ENCODE measurements around the gene CELF4. TPM values are rescaled to one million over a fixed set of nuclear protein-coding genes. Genes with fewer than 3 reads are reported as not detected.

Gene CELF4
- total and polyA plus RNA-seq, 10 of the 15 experiments (the other 5 are each of a cell fraction or from before 2014, with no cell fraction given), result 0.03 to 0.32 TPM; not detected in 8

DNA sequence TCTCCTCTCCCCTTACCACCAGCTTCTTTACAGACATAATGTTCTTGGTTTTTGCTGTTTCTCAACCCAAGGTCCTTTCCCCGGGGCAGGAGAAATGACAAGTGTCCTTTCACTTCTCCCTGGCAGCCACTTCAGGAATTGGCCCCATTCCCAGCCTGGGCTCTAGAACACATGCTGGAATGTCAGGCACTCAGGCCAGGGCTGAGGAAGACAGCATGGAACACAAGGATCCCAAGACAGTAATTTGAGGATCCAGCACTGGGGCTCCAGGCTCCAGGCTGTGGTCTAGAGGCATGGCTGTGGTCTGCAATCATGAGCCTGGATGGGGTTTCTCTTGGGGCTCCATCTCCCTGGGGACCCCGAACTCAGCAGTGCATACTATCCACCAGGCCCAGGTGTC lies 201.4 kb downstream of the CELF4 start:
- BruUV-seq (replicated peaks), result no TSS peak
- ATAC-seq, result no peak
- TF ChIP-seq SUPT20H (IDR thresholded peaks at IDR 0.05; ENCODE audit: borderline replicate concordance, control insufficient read depth, low read depth, low read length) (no peak), YY1 (IDR thresholded peaks at IDR 0.05; ENCODE audit: low read depth, low read length) (no peak), EP300 (IDR thresholded peaks at IDR 0.05; ENCODE audit: borderline replicate concordance in 1 of 2, control insufficient read depth in 1 of 2, low read depth in 2 of 2, low read length in 2 of 2) (no peak), TCF3 (IDR thresholded peaks at IDR 0.05; ENCODE audit: borderline replicate concordance, insufficient read depth, low read depth, low read length) (no peak), BRCA1 (IDR thresholded peaks at IDR 0.05; ENCODE audit: low read depth, low read length) (no peak), JUNB (IDR thresholded peaks at IDR 0.05) (no peak), RAD51 (IDR thresholded peaks at IDR 0.05) (no peak), RUNX3 (IDR thresholded peaks at IDR 0.05; ENCODE audit: low read length) (no peak), ZBTB40 (IDR thresholded peaks at IDR 0.05; ENCODE audit: borderline replicate concordance) (no peak), EGR1 (IDR thresholded peaks at IDR 0.05; ENCODE audit: borderline replicate concordance in 1 of 2, low read depth in 2 of 2, low read length in 2 of 2) (no peak), RELA (IDR thresholded peaks at IDR 0.05; ENCODE audit: borderline replicate concordance, partially characterized antibody) (no peak), LARP7 (IDR thresholded peaks at IDR 0.05) (no peak), EED (IDR thresholded peaks at IDR 0.05; ENCODE audit: low read depth) (no peak), NFYA (IDR thresholded peaks at IDR 0.05; ENCODE audit: borderline replicate concordance, low read depth, low read length) (no peak)
- TF ChIP-seq, protein P1, sequence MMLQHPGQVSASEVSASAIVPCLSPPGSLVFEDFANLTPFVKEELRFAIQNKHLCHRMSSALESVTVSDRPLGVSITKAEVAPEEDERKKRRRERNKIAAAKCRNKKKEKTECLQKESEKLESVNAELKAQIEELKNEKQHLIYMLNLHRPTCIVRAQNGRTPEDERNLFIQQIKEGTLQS (IDR thresholded peaks at IDR 0.05; ENCODE audit: borderline replicate concordance, extremely low read depth, low read depth, low read length), result no peak
- TF ChIP-seq, protein P2, sequence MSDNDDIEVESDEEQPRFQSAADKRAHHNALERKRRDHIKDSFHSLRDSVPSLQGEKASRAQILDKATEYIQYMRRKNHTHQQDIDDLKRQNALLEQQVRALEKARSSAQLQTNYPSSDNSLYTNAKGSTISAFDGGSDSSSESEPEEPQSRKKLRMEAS (IDR thresholded peaks at IDR 0.05; ENCODE audit: low read depth, low read length), result no peak
- TF ChIP-seq, protein P3, sequence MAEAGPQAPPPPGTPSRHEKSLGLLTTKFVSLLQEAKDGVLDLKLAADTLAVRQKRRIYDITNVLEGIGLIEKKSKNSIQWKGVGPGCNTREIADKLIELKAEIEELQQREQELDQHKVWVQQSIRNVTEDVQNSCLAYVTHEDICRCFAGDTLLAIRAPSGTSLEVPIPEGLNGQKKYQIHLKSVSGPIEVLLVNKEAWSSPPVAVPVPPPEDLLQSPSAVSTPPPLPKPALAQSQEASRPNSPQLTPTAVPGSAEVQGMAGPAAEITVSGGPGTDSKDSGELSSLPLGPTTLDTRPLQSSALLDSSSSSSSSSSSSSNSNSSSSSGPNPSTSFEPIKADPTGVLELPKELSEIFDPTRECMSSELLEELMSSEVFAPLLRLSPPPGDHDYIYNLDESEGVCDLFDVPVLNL (IDR thresholded peaks at IDR 0.05; ENCODE audit: low read depth, low read length), result no peak

More for the DNA sequence above, 201.4 kb downstream of the CELF4 start:
- H3K36me3 ChIP-seq (ENCODE audit: control insufficient read depth in 2 of 2, insufficient read depth in 2 of 2, low read length in 1 of 2), result no peaks in the 10 kb centered on the region
- H3K79me2 ChIP-seq (ENCODE audit: control insufficient read depth, insufficient read depth, low read length), result no peaks in the 10 kb centered on the region
- DNase-seq (ENCODE audit: low read depth, low spot score) (no peak), FAIRE-seq (no peak)
- no peak overlapping the region for H3K4me3 ChIP-seq
- intact Hi-C loops (cut with micrococcal nuclease; ENCODE audit: unreplicated experiment) (loop anchor here (10.0 kb wide), 1 partner anchor 61 kb away; no protein-coding TSS in a partner anchor), in situ Hi-C loops (cut with MboI) (no loop called here)
- no peak overlapping the region for H3K9ac ChIP-seq (ENCODE audit: control insufficient read depth, insufficient read depth, low read length)
- no peaks in the 10 kb centered on the region for H3K4me1 ChIP-seq (ENCODE audit: control insufficient read depth, insufficient read depth, low read length)
- peaks cover 3 to 9% of the 10 kb centered on the region in 2 experiments; a peak in 3 of 4 replicates for H3K27me3 ChIP-seq (replicated peaks in 1 of 2; ENCODE audit: control insufficient read depth in 2 of 2, insufficient read depth in 2 of 2, low read length in 1 of 2)
- ChIA-PET CTCF (no interaction called here), RAD21 (ENCODE audit: unreplicated experiment) (no interaction called here), POLR2A (no interaction called here), SMC1A (ENCODE audit: uncharacterized antibody, unreplicated experiment) (no interaction called here)
- no peak overlapping the region for H3K27ac ChIP-seq (ENCODE audit: control insufficient read depth, insufficient read depth)
- H3K4me2 ChIP-seq (ENCODE audit: control insufficient read depth, insufficient read depth), result no peak overlapping the region
- WGBS (ENCODE audit: insufficient coverage, insufficient replicate concordance, low lambda C conversion rate, missing lambda C conversion rate), result 33% methylated on average over 2 of the region's 2 CpGs
- no peak overlapping the region for H2AFZ ChIP-seq (ENCODE audit: control insufficient read depth, low read depth, low read length)
- H4K20me1 ChIP-seq (ENCODE audit: control insufficient read depth, insufficient read depth), result no peaks in the 10 kb centered on the region
- no peaks in the 10 kb centered on the region for H3K9me3 ChIP-seq (replicated peaks; ENCODE audit: control insufficient read depth, insufficient read depth, low read length)

All from GM12878 (cell line).